Measurements from ENCODE around the gene SLC5A4.
"Not testable (repeated sequence)": the region's sequence is repeated elsewhere in the genome, so short reads cannot be mapped to it uniquely, and the experiment has no call there.

Gene SLC5A4

DNA sequence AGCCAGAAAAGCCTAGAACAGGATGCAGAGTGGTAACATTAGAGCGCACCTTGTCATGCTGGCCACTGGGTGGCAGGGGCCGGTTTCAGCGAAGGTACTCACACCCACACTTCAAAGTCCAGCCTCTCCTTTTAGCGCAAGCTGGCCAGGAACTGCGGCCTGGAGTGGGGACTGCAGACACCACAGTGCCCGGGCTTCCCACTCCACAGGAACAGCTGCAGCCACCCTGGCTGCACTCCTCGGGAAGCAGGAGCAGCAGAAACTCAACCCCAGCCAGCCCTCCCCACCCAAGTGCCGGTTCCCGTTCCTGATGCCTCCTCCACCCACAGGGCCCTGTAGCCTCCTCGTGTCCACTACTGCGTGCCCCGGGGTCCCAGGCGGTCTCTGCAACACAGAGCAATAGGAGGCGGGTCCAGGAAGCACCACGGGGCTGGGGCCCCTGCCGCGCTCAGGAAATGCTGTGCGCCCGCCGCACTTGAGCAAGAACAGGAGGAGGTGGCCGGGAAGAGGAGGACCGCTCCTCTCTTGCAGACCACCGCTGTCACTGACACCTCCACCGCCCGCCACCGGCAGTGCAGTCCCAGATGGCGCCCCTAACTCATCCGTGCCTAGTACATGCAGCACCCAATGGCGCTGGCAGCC, 52.5 kb downstream of the SLC5A4 start:
- no peak overlapping the region for H3K27ac ChIP-seq
- no peak for DNase-seq (ENCODE audit: low read depth, low spot score)

- H3K27ac ChIP-seq: no peak overlapping the region
- DNase-seq (ENCODE audit: low read depth, low spot score): no peak
These were observed 53.0 kb downstream of the SLC5A4 start for GRCh38 chr22:32202161-32202538.

DNA sequence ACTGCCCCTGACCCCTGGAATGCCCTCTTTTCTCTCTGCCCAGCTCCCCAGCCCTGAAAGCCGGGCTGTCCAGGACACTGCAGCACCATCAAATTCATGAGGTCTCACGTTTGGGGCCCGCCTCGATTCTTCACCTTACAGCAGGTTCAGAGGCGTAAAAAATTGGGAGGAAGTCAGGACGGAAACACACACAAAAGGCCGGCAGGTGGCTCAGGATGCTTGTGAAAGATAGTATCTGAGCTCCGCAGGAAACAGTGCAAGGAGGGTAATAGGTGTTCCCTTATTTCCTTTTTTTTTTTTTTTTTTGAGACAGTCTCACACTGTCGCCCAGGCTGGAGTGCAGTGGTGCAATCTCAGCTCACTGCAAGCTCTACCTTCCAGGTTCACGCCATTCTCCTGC, 54.4 kb downstream of the SLC5A4 start:
- DNase-seq (ENCODE audit: low read depth, low spot score): no peak
- no peak overlapping the region for H3K27ac ChIP-seq

- no peak overlapping the region for H3K27ac ChIP-seq
- DNase-seq (ENCODE audit: low read depth, low spot score): no peak
These were observed 55.2 kb downstream of the SLC5A4 start for GRCh38 chr22:32199961-32200360.

- no peak overlapping the region for H3K27ac ChIP-seq
These were observed 55.8 kb downstream of the SLC5A4 start for GRCh38 chr22:32199341-32199740.

GRCh38 chr22:32197553-32198226, 57.5 kb downstream of the SLC5A4 start:
- not testable (repeated sequence) for DNase-seq (ENCODE audit: low read depth, low spot score); H3K27ac ChIP-seq

More at GRCh38 chr22:32199341-32199740, 55.8 kb downstream of the SLC5A4 start:
- DNase-seq (ENCODE audit: low read depth, low spot score): no peak

GRCh38 chr22:32195900-32196299, 59.2 kb downstream of the SLC5A4 start:
- H3K27ac ChIP-seq; DNase-seq (ENCODE audit: low read depth, low spot score): not testable (repeated sequence)

- H3K27ac ChIP-seq; DNase-seq (ENCODE audit: low read depth, low spot score): not testable (repeated sequence)
These were observed 61.8 kb downstream of the SLC5A4 start for GRCh38 chr22:32193346-32193745.

GRCh38 chr22:32191021-32191420, 64.1 kb downstream of the SLC5A4 start:
- H3K27ac ChIP-seq; DNase-seq (ENCODE audit: low read depth, low spot score): not testable (repeated sequence)

DNA sequence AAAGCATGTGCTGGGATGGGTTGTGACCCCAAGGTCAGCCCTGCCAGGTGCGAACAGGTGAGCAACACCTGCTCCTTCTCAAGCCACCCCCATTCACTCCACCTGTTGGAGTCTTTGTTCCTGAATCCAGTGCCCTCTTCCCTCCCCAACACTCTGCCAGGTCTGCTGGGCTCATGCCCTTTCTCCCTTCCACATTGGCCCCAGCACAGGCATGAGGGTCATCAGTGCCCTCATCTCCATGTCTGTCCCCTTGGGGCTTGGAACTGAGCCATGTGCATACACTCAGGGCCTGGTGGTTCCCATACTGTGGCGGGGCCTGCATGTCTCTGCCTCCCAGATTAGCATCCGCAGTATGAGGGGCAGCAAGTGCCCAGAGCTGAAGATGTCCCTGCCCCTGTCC, 69.3 kb downstream of the SLC5A4 start:
- DNase-seq (ENCODE audit: low read depth, low spot score): no peak
- H3K27ac ChIP-seq: no peak overlapping the region

DNA sequence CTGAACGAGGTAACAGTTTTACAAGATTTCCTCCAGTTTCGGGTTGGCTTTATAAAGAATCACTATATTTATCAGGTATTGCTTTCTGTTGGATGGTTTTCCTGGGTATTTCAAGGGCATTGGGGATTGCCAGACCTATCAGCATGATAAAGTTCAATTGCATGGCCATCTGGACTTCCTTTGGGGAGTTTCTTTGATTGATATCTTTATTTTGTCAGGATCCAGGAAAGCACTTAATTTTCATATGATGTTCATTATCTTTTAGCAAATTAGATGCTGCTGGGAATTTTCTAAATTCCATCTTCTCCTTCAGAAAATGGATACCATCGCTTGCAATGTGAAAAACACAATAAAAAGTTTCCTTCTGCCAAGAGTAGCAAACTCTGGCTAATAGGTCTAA, 71.5 kb downstream of the SLC5A4 start:
- no peak for DNase-seq (ENCODE audit: low read depth, low spot score)

GRCh38 chr22:32181043-32181442, 74.1 kb downstream of the SLC5A4 start:
- no peak overlapping the region for H3K27ac ChIP-seq
- DNase-seq (ENCODE audit: low read depth, low spot score): no peak

More for the DNA sequence above, 71.5 kb downstream of the SLC5A4 start:
- no peak overlapping the region for H3K27ac ChIP-seq

GRCh38 chr22:32177221-32177765, 77.9 kb downstream of the SLC5A4 start:
- no peak for DNase-seq (ENCODE audit: low read depth, low spot score)
- no peak overlapping the region for H3K27ac ChIP-seq

DNA sequence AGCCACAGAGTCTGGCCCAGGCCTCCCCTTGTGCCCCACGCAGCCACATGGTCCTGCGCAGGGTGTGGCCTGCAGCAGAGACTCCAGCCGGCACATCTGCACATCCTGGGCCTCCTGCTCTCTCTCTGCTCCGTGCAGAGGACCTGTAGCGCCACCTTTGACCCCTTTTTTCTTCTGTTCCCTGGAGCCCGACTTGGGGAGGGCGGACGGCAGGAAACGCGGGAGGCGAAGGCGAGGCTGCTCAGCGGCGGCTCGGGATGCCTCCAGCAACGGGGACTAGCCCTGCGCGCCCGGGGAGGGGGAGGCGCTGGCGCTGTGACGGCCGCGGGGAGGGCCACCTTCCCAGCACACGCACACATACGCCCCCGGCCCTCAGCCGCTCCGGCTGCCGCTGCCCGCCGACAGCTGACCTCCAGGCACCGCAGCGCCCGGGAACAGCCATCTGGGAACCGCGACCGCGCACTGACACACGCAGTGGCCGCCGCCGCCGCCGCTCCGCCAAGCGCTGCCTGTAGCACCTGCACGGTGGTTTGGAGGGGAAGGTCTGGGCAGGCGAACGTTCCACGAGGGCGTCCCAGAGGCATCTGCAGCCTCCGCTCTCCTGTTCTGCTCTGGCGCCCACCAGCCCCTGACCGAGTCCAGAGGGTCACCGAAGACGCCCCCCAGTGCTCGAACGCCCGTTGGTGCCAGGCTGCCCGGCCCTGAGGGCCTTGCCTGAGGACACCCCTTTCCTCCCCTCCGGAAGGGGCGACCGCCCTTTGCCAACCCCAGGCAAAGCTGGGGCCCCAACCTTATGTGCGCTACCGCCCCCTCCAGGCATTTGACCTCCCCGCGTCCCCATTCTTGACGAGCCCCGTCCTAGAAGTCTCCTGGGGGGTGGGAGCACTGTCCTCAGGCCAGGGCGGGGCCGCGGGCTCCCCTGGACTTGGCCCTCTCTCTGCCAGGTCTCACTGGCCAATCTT, 79.2 kb downstream of the SLC5A4 start:
- no peak for DNase-seq (ENCODE audit: low read depth, low spot score)
- no peak overlapping the region for H3K27ac ChIP-seq

DNA sequence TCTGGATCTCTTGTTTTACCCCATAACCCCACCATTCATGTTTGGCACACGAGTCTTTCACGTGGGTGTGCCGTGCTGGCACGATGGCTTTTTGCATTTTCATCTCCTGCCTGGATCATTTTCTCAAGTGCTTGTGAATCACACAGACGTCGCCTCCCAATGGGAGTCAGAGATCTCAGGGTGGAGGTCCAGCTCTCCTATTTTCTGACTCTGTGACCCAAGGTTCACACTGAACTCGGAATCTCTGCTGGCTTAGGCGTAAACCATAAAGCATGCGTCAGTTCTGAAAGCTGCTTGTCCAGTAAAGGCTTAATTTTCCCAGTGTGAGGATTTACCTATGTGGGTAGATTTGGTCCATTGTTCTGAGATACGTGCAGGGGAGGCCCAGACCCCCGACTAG, 80.0 kb downstream of the SLC5A4 start:
- H3K27ac ChIP-seq: no peak overlapping the region
- DNase-seq (ENCODE audit: low read depth, low spot score): no peak
